GM18502 (cell line): Measurements from ENCODE around the gene TMEM86B.
A peak's percentile ranks its signal among the peaks of the same experiment; 100 is the strongest.

ENCODE experiments used
- ATAC-seq: cut with Tn5 transposase; IDR thresholded peaks from one replicate; pipeline ENCODE4 v1.9.1; 2021; ENCODE audit warnings: mild to moderate bottlenecking; ENCODE audit not compliant: unreplicated experiment, poor library complexity

Gene TMEM86B, protein sequence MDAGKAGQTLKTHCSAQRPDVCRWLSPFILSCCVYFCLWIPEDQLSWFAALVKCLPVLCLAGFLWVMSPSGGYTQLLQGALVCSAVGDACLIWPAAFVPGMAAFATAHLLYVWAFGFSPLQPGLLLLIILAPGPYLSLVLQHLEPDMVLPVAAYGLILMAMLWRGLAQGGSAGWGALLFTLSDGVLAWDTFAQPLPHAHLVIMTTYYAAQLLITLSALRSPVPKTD

GRCh38 chr19:55228403-55229031, at the start of gene TMEM86B:
Gene TMEM86B, minus strand, starts transcription at chr19:55228763. Its CDS starts 22 bp downstream, at chr19:55228741.
- no peak for ATAC-seq

DNA sequence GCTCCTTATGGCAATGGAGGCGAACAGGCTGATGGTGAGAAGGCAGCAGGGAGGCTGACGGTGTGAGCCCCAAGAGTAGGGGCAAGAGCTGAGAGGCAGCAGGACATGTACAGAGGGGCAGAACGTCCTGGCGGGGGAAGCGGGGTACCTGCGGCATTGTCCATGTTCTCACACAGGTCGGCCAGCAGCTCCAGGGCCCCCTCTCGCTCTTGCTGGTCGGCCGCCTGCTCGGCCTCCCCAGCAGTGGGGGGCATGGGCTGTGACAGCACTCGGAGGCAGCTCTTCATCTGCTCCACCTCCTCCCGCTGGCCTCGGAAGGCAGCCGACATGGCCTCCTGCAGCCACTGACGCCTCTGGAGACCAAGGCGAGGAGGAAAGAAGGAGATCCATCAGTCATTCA, 48.9 kb upstream of the TMEM86B start:
- ATAC-seq = no peak

DNA sequence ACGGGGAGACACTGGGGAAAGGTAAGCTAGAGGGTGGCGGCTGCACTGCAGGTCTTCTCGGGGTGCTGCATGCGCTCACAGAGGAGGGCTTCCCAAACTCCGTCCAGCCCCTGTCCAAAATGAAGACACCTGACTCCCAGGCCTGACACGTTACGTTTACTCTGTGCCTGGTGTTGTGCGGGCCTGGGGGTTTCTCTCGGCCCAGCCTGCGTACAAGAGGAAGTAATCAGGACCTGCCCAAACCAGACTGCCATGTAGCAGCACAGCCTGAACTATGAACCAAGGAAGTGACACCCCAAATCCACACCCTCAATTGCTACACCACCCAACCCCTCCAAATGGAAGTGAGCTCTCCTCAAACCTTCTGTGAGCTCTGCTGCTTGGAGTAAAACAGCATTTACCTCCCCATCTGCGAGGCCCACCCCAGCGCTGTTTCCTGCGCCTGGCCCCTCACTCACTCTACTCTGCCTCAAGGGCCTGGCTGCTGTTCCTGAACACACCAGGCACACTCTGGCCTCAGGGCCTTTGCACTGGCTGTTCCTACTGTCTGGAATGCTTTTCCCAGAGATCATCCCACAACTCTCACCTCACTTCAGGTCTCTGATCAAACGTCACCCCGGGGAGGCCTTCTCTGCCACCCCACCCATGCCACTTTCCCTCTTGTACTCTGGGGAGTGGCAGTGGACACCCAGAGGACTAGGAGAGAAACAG, 48.3 kb upstream of the TMEM86B start:
- ATAC-seq = no peak

- ATAC-seq = peak; percentile 58
These were observed 47.5 kb upstream of the TMEM86B start for GRCh38 chr19:55275851-55276719.

- no peak for ATAC-seq
These were observed 45.6 kb upstream of the TMEM86B start for GRCh38 chr19:55273978-55274707.

DNA sequence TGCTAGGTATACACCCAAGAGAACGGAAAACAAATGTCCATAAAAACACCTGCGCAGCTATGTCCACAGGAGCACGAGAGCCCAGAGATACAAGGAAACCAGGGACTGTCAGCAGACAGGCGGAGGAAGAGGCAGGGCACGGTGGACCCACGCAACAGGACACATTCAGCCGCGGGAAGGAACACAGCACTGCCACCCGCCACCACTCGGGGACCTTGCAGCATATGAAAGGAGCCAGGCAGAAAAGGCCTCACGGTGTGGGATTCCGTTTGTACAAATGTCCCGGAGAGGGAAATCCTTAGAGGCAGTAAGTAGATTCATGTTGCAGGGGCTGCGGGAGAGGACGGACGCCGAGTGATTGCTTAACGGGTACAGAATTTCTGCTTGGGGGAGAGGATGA, 43.6 kb upstream of the TMEM86B start:
- no peak for ATAC-seq

- no peak for ATAC-seq
These were observed 41.8 kb upstream of the TMEM86B start for GRCh38 chr19:55270172-55270942.

- no peak for ATAC-seq
These were observed 40.7 kb upstream of the TMEM86B start for GRCh38 chr19:55269299-55269698.

GRCh38 chr19:55266840-55267239, 38.3 kb upstream of the TMEM86B start:
- no peak for ATAC-seq

- ATAC-seq = no peak
These were observed 37.8 kb upstream of the TMEM86B start for GRCh38 chr19:55266404-55266803.

GRCh38 chr19:55265723-55266386, 37.3 kb upstream of the TMEM86B start:
- no peak for ATAC-seq

DNA sequence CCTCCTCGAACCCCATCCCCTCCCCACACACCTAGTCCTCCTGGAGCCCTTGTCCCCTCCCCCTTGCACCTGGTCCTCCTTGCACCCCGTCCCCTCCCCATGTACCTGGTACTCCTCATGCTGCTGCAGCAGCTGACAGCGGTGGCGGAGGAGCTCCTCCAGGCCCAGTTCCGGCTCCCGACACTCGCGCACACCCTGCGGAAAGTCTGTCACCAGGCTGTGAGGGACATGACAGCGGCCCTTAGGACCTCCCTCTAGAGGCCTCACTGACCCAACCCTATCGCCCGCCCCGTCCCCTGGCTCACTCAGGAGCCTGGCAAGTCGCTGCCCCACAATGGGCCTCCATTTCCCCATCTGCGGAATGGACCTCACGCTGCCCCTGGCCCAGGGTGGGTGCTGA, 36.6 kb upstream of the TMEM86B start:
- no peak for ATAC-seq

DNA sequence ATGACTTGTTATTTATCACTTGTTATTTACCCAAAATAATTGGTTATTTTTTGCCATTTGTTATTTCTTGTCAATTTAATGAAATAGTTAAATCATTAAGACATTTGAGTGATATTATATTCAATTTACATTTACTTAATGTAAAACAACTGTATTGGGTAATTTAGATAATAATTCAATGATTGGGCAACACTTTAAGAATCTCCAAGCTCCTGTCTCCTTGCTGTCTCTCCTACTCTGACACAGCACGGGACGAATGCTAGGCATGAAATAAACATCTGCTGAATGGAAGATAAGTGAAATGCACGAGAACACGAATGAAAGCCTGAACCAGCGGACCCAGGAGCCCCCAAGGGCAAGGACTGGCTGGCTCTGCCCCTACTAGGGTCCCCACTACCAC, 36.0 kb upstream of the TMEM86B start:
- no peak for ATAC-seq

DNA sequence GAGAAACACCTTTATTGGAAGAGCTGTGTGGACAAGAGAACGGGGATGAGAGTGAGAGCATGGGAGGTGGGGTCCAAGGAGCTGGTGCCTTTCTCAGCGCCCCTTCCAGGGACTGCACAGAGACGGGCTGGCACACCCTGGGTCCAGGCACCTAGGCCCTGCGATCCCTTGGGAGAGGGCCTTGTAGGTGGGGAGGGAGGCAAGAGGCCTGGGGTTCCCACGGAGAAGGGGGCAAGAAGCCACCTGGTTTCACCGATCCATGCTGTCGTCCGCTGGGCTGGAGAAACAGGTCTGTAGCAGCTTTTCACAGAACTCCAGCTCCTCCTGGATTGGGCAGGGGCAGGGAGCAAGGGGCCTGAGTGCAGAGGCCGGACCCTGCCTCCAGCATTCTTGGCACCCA, 33.8 kb upstream of the TMEM86B start:
- no peak for ATAC-seq

DNA sequence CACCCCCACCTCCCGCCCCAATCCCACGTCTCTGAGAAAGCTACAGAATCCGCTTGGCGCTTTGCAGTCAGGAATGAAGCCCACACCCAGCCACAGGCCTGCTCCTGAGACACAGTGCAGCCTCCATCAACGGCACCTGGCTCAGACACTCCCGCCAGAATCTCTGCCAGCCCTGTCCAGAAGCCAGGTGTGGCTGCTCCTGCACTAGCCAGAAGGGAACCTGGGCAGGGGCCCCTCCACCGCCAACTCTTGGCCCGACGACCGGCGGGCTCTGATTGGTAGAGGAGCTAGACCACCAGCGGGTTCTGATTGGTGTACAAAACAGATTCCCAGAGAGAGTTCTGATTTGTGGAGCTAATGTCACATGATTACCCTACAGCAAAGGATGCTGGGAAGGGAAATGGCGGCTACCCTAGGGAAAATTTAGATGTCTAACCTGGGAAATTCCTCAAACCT, 33.1 kb upstream of the TMEM86B start:
- ATAC-seq = no peak

DNA sequence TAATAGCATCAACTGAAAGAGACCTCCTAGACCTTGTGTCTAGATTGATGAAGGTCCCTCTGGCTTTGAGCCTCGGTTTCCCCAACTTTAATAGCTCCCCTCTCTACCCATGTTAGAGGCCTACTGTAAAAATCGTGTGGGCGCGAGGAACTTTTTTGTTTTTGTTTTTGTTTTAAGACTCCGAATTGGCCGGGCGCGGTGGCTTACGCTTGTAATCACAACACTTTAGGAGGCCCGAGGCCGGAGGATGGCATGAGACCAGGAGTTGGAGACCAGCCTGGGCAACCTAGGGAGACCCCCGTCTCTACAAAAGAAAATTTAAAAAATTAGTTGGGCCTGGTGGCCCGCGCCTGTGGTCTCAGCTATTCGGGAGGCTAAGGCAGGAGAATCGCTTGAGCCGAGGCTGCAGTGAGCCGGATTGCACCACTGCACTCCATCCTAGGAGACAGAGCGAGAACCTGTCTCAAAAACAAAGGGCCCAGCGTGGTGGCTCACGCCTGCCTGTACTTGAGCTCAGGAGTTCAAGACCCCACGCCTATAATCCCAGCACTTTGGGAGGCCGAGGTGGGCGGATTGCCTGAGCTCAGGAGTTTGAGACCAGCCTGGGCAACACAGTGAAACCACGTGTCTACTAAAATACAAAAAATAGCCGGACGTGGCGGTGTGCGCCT, 31.1 kb upstream of the TMEM86B start:
- no peak for ATAC-seq

DNA sequence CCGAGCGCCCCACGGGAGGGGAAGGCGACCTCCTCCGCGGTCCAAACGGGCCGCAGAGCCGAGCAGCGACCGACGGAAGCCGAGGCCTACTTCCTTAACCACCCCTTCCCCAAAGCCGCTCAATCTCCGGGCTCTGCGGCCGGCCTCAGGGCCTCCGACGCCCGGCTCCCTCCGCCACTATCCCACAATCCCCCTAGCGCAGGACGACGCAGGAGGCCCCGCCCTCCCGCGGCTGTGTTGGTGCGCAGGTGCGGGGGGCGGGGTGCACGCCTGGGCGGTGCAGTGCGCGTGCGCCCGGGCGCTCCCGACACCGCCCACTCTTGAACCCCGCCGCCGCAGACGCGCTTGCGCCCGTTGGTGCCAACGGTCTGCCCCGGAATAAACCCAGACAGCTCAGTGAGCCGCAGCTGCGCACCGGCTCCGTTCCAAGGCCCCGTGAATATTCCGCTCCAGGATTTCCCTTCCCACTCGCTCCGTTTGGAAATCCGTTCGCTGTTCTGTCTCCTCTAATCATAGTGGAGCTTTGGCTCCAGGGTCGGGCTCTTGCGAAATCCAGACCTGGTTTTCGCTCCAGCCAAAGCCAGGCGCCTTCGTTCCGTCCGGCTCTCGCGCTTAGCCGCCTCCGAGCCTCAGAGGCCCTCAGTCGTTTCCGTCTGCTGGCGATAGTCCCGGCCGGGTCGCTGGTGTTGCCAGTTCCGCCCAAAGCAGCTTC, 30.4 kb upstream of the TMEM86B start, which contains the start of gene PPP6R1:
Gene PPP6R1 (minus strand): TSS at position 190 of the 712 bp plus-strand sequence. CDS start 11,914 bp downstream, outside the sequence.
- peak; percentile 69 for ATAC-seq
